ENCODE data around the gene OR6C6.

- no peak for TF ChIP-seq CTCF (conservative IDR thresholded peaks at IDR 0.05; ENCODE audit: low read depth, low read length)
- no peak for TF ChIP-seq EZH2 (IDR thresholded peaks at IDR 0.05; ENCODE audit: borderline replicate concordance, low read depth, low read length, poor library complexity, severe bottlenecking)
Observed at GRCh38 chr12:55253281-55253680, 43.1 kb downstream of the OR6C6 start.

All from A673 (cell line).